CD4-positive, alpha-beta T cell treated with Interleukin-4 for 1 hour (primary cell): Measurements from ENCODE around the gene NDC1.

Experiments used
- DNase-seq, 2 donors: peaks; one replicate each; pipeline ENCODE4 v3.0.0-alpha.2; 2020 to 2022

The NDC1 gene

GRCh38 chr1:53730224-53730865, 107.8 kb downstream of the NDC1 start:
- DNase-seq, result no peak

DNA sequence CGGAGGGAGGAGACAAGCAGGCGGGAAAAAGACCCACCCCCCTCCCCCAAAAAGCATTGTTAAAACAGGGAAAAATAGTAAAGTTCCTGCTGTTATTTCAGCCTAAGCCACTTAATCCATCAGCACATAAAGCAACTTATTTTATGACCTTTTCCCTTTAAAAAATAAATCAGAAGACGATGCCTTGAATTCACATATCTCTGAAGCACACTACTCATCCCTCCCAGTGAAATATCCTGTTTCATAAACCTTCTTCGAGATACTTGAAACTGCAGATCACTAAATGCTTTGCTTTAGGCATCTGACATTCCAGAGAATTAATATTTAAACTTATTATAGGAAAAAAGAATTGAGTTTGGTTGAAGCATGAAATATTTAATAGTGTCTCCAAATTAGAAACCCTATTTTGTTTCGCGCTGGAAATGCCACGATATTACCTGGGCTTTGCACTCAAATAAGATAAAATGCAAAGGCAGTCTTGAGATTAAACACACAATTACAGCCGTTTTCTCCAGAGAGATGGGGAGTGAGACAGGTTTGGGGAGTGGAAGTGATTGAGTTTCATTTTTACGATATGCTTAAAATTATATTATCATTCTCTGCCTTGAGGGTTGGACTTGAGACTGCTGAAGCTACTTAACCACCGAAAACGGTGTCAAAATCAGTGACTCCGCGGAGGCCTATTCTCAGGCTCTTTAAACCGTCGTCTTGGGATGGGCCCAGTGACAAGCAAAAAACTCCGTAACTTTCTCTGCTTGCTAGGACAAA, 108.5 kb downstream of the NDC1 start:
- no peak for DNase-seq

- DNase-seq, result no peak
Measured at GRCh38 chr1:53728702-53729455, 109.2 kb downstream of the NDC1 start.

- DNase-seq, result no peak
Measured at GRCh38 chr1:53728196-53728595, 109.9 kb downstream of the NDC1 start.

DNA sequence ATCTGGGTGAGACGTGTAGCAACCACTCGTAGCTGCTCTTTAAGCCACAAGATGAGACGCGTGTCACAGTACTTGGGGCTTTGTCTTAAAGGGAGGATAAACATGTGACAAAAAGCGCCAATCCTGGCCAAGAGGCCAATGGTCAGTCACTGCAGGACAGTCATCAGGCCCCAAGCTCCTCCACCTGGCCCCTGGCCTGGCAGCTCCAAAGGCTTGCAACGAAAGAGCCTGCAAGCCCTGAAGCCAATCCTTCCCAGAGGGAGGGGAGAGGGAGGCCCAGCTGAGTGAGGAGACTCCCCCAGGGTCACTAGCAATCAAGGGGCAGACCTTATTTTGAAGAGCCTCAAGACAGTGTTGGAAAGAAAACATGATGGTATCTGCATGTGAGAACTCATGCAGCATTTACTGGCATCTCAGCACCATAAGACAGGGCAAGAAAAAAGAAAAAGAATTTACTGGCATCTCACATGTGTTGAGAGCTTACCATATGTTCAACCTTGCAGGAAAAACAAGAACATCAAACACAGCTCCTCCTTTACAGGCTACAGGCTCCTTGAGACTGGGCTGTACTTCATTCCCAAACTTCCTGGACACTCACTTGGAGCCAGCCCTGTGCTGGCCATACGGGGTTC, 110.5 kb downstream of the NDC1 start:
- DNase-seq, result no peak

DNA sequence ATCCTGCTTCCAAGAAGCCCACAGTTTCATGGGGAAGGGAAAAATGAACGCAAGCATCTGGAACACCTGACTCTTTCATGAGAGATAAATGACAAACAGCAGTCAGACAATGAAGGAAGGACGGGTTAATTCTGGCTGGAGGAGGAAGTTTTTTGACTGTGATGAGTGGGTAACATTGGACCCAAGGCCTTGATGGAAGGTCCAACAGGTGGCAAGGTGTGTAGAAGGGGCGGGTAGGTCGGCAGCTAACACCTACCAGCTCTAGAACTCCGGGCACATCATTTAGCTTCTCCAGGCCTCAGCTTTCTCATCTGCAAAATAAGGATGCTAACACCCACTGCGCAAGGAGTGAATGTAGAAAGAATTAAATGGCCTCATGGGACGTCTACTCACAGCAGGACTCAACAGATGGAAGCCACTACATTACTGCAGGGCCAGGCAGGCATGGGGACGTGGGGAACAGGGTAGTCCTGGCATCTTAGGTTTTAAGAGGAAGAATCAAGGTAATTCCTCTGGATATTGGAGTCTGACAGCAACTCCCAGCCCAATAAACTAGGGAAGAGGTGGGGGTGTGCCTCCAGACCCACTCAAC, 112.0 kb downstream of the NDC1 start:
- no peak for DNase-seq

- DNase-seq, result no peak
Measured at GRCh38 chr1:53725238-53725689, 112.8 kb downstream of the NDC1 start.

DNA sequence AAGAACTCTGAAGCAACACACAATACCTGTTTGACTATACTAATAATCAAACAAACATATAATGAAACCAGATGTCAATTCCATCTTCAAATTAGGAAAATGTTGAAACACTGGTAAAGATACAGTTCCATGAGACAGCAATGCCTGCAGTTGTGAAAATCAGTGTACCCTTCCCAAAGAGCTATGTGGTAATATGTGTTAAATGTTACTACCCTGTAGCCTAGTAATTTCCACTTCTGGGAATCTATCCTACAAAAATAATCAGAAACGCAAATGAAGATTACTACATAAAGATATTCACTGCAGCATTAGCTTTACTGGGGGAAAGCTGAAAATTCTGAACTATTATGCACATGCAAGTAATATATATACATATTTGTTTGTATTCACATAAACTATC, 116.1 kb downstream of the NDC1 start:
- DNase-seq, result no peak

GRCh38 chr1:53721088-53721487, 117.0 kb downstream of the NDC1 start:
- no peak for DNase-seq

DNA sequence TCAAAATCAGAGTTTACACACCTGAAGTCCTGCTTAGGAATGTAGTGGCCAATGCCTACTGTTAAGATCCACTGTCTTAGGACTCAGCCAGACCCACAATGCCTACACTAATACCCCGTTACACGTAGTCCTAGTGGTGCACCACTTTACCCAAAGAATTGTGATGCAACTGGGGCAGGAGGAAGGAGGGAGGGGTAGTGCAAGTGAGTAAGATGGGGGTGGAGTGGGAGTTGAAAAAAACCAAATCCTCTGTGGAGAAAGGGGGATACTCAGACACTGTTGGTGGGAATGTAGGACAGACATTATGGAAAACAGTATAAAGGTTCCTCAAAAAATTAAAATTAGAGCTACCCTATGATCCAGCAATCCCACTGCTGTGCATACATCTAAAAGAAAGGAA, 118.6 kb downstream of the NDC1 start:
- DNase-seq, result no peak

GRCh38 chr1:53718443-53718842, 119.7 kb downstream of the NDC1 start:
- DNase-seq, result no peak

DNA sequence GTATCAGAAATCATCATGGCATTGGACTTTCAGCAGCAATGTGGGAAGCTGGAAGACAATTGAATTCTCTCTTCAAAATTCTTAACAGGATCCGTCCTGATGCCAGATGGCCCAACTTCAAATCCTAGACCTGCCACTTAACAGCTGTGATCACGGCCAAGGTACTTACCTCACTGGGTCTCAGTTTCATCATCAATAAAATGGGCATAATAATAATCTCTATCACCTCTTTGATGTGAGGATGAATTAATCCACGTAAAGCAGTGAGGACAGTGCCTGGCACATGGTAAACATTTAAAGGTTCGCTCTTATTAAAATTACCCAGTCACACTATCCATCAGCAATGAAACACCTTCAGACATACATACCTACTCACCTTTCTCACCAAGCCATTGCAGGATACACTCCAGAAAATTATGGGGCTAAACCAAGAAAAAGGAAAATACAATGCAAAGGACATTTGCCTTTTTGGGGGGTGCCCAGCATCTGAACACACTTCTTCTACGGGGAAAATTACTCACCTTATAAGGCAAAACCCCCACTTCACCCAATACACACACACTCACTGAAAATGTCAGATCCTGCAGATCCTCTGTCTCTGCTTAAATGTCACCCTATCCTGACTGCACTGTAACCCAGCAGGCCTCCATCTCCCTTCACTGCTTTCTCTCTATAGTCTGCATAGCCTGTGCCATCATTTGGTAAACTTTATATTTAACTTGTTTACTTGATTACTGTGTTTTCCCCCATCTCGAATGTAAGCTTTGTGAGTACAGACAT, 120.9 kb downstream of the NDC1 start:
- DNase-seq, result no peak

- no peak for DNase-seq
Measured at GRCh38 chr1:53716150-53716549, 121.9 kb downstream of the NDC1 start.

DNA sequence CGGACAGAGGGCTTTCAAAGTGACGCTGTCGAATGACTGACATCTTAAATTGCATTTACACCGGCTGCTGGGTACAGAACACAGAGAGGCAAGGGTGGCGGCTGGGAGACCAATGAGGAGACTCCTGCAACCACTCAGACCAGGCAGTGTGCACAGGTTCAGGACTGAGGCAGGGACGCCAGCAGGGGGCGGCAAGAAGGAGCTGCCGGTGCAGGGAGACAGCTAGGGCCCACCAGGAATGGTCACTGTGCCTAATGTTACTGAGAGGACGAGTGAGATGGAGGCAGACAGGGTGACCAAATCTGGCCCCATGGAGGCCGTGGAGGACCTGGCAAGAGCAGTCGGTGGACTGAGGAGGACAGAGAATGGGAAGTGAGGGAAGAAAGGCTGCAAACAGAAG, 122.6 kb downstream of the NDC1 start:
- DNase-seq, result no peak
